GM18870 (cell line): ENCODE results near the gene TNIP1.
A peak's percentile ranks its signal among the peaks of the same experiment; 100 is the strongest.

ENCODE experiments used
- ATAC-seq: cut with Tn5 transposase; IDR thresholded peaks from one replicate; pipeline ENCODE4 v1.9.1; 2021; ENCODE audit warnings: moderate library complexity; ENCODE audit not compliant: unreplicated experiment

TNIP1 gene, protein sequence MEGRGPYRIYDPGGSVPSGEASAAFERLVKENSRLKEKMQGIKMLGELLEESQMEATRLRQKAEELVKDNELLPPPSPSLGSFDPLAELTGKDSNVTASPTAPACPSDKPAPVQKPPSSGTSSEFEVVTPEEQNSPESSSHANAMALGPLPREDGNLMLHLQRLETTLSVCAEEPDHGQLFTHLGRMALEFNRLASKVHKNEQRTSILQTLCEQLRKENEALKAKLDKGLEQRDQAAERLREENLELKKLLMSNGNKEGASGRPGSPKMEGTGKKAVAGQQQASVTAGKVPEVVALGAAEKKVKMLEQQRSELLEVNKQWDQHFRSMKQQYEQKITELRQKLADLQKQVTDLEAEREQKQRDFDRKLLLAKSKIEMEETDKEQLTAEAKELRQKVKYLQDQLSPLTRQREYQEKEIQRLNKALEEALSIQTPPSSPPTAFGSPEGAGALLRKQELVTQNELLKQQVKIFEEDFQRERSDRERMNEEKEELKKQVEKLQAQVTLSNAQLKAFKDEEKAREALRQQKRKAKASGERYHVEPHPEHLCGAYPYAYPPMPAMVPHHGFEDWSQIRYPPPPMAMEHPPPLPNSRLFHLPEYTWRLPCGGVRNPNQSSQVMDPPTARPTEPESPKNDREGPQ

DNA sequence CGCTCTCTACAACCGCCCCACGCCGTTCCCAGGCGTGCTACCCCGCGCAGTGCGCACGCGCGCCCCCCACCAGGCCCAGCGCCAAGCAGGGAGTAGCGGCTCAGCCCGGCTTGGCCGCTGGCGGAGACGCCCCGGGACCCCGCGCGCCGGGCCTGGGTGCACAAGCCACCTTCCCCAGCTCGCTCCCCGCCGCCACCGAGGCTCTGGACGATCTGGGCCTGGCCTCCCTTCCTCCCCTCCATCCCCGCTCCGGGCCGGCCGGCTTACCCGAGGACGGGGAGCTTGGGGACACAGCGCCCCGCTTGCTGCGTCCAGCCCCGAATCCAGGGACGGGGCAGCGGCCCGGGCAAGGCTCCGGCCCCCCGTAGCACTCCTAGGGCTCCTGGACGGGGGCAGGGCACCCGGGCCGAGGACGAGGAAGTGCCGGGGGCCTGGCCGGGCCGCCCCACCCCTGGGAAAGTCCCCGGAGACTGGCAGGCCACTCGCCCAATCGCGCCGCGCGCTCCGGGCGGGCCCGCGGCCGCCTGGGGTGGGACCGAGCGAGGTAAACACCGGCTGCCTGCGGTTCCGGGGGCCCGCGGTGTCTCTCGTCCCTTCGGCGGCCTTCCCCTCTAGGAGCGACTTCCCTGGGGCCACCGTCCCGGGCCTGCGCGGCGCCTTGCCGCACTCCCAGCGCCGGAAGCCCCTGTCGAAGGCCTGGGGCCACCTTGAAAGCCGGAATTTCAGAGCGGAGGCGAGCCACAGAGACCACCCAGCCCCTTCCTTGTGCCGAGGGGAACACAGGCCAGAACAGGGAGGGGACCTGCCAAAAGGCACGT, at the start of gene TNIP1:
TNIP1 (minus strand) TSS at position 422 of the 818 bp plus-strand sequence. CDS start 15,939 bp downstream, outside the sequence.
- peak; percentile 38 for ATAC-seq

DNA sequence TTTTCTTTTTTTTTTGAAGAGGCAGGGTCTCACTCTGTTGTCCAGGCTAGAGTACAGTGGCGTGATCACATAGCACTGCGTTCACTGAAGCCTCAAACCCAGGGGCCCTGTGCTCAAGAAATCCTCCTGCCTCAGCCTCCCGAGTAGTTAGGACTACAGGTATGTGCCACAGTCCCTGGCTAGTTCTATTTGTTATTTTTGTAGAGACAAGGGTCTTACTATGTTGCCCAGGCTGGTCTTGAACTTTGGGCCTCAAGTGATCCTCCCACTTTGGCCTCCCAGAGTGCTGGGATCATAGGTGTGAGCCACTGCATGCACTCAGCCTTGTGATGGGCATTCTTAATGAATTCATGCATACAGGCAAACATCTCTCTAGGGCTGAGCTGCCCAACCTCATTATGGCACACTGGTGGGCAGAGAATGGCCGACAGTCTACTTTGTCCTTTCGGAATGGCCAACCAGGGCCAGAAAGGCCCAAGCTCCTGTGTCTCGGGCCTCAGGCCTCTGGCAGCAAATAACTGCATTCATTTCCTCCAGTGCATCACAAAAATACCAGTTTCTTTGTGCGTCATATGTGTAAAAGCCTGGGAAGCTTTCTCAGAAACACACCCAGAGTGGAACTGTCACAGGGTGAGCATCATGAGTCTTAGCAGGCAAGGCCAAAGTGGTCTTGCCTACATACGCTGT, 49.5 kb upstream of the TNIP1 start:
- no peak for ATAC-seq

DNA sequence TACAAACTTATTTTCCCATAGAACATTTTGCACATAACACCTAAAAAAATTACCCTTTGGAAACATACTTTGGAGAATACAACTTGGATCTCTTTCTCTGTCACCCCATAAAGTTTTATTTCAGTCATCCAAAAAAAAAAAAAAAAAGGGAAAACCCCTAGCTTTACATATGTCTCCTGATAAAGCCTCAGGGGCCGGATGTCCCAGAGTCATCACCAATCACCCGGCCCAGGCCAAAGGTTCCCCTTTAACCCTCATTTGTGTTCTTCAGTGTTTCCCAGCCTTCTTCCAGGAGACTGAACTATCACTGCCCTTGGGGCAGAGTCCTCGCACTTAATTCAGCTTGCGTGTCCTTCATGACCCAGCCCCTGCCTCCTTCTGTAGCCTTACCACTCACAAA, 48.0 kb upstream of the TNIP1 start:
- ATAC-seq = no peak

DNA sequence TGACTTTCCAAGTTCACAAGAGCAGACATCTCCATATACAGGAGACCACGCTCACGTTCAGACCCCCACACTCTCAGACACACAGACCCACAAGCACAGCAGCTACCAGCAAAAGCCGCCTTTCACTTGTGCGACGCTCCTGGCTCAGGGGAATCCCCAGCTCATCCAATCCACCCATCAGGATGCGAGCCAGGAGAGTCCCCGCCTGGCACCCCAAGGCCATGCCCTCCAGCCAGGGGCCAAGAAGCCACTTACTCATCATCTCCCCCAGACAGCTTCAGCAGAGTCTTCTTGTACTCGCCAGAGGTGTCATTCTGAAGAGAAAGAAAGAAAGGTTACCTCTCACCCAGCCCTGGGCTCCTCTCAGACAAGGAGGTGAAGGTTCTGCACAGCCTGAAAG, 47.1 kb upstream of the TNIP1 start:
- ATAC-seq = no peak

DNA sequence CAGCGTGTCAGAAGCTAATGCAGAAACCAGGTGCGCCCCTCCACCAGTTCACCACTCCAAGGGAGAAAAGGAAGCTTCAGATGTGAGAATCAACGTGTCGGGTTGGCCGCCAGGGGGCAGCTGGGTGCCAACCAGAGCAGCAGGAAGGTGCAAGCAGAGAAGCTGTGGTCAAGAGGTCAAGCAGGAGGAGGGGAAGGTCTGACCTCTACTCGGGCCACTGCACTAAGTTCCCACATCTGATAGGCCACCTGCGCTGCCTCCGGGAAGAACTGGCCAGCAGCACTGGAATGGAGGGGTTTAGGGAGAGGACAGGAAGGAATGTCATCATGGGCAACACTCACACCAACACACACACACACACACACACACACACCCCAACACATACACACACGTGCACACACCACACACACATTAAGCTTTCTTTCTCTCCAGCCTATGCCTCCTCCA, 45.4 kb upstream of the TNIP1 start:
- peak; percentile 27 for ATAC-seq

DNA sequence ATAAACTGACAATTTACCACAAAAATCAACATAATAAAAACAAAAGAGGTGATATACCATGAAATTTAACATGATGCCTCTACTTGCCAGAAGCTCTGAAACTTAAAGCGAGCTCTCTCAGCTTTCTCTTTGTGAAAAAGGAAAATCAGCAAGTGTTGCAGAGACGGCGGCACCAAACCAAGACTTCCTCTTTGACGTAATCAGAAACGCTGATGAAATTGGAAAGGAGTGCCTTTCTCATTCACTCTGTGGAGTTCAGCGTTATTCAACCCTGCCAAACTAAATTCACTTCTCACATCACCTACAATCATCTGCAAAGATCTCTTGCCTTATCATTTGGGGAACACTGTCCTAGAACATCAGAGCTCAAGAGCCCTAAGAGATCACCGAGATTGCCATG, 44.6 kb upstream of the TNIP1 start:
- ATAC-seq = no peak

DNA sequence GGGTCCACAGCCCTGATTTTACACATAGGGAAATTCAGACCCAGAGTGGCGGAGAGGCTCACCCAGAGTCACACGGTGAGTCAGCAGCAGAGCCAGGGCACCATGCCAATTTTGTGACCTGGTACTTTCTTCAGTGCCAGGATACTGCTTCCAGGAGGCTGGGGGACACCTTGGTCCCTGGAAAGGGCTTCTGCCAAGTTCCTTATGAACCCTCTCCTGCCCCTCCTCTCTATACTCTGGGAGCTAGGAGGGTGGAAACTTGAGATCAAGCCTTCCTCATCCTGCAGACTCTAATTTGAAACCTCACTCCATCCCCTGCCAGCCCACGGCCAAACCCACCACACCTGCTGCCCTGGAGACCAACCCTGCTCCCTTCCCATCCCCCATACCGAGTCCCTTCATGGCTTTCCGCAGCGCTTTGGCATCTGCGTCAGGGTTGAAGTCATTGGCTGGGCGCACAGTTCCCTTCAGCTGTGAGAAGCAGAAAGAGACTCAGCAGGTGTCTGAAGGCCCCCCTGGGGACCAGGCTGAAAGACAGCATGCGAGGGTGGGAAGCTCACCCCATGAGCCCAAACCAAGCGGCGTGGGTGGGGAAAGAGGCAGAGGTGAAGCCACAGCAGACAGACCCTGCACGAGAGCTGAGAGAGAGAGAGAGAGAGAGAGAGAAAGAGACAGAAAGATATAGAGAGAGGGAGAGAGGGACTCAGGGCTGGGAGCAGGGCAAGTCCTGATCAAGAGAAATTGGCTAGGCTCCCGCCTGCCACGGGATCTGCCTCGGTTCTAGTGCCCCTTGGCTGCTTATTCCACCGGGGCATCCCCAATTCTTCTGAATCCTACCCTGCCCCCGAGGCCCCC, 43.3 kb upstream of the TNIP1 start:
- ATAC-seq = peak; percentile 72

DNA sequence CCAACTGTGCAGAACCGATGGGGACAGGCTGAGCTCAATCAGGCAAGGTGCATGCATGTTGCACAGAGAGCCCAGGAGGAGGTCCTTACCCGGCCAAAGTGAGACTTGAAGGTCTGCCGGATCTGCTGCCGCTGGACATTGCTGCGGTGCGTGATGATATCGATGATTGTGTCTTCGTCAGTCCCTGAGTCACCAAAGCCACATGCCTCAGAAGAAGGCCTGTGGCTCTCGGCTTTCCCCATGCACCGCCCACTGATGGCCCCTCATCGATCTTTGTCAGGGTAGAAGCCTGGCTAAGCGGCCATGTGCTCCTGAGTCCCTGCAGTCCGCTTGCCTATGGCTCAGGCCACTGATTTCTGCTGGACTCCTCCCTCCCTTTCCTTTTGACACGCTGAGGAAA, 42.0 kb upstream of the TNIP1 start:
- ATAC-seq = no peak

DNA sequence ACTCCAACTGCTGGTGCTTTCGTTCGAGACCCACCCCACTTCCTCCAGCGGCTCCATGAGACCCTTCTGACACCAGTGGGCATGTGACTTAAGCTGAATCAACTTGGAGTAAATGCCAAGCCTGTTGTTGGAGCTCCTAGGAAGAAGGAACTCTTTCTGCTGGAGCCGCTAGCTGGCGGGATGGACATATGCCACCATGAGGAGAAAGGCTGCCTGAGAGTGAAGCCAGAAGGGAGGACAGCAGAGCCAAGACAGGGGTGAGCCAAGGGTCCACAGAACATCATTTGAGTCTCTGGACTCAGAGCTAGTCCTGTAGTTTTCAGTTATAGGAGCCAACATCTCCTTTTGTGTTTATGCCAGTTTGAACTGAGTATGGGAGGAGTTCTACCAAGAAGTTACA, 40.8 kb upstream of the TNIP1 start:
- ATAC-seq = no peak

DNA sequence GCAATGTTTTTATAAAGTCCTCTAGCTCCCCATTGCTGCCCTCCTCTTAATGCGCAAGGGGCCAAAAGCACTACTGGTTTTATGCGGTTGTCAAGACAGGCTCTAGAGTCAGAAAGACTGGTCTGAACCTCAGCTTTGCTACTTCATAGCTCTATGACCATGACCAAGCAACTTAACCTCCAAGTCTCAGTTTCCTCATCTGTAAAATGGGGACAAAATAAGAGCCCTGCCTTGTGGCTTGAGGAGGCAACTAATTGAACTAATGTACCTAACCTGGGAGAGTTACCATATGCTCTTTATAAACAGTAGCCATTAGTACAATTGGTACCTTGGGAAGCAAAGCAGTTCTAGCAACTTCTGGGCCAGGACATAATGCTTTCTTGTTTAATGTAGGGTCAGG, 40.3 kb upstream of the TNIP1 start:
- ATAC-seq = no peak

DNA sequence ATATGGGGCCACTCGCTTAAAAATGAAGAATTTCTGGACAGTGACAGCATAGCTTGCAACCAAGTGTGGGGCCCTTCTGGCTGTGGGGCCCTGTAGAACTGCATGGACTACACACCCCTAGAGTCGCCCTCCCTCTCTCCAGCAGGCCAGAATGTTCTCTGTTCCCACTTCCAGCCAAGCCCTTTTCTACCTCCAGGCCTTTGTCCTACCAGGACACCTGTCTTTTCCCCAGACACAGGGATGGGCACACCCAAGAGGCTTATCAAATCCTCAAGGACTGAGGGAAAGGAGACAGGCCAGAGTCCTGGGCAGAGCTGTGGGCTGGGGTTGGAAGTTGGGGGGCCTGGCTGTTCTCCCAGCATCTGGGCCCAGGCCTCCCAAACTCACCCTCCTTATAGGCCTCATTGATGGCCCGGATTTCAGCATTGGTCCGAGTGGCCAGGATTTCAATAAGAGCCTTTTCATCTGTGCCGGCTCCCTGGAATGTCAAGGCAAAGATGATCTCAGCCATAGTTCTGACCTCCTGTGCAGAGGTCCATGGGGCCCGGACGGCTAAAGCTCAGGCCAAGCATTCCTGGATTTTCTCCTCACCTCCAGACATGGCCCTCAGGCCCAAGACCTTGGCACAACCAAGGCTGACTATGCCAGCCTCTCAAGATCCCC, 38.2 kb upstream of the TNIP1 start:
- no peak for ATAC-seq

DNA sequence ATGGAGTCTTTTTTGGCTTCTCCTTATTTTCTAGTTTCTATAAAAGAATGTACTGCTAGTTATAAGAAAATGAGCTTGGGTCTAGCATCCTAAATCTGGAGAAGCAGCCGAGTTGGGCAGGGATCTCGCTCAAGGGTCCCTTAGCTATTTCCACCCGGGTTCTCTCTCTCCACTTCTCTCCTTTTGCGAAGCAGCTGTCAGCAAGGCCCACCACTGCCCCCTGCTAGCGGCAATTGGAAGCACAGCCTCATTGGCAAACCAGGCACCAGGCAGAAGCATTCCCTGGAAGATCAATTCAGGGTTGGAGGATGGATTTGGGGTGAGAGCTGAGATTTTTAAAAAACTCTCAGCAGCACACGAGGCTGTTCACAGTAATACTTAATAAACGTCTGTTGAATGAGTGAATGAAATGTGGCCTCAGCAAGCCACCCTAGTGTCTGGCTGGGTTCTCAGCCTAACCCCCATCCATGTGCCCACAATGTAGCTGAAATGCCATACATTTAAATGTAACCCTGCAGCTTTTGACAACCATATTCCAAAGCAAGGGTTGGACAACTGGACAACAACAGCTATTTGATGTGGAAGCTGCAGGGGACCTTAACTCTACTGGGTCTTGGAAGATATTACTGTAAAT, 34.6 kb upstream of the TNIP1 start:
- no peak for ATAC-seq

DNA sequence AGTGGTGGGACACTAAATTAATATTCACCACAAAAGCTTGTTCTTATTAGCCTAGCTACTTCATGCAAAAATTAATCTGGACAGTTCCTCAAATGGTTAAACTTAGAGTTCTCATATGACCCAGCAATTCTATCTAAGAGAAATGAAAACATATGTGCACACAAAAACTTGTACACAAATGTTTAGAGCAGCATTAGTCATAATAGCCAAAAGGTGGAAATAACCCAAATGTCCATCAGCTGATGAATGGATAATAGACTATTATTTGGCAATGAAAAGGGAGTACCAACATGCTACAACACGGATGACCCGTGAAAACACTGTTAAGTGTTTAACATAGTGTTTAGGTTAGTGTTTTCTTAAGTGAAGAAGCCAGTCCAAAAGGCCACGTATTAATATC, 32.8 kb upstream of the TNIP1 start:
- ATAC-seq = no peak

DNA sequence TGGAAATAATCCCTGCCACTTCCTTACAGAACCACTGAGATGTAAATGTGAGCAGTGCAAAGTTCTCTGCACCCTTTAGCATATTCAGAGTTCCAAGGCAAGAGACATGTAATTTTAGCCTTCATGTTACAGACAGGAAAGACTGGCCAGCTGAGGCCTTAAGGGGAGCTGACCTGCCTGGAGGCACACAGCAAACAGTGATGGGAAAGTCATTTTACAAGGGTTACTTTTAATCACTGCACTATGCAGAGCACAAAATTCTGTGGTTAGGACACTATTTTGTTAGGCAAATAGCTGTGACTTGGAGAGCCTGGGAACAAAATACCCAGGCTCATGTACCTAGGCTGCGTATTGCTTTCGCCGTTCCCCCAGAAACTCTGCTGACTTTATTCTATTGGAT, 30.2 kb upstream of the TNIP1 start:
- no peak for ATAC-seq

DNA sequence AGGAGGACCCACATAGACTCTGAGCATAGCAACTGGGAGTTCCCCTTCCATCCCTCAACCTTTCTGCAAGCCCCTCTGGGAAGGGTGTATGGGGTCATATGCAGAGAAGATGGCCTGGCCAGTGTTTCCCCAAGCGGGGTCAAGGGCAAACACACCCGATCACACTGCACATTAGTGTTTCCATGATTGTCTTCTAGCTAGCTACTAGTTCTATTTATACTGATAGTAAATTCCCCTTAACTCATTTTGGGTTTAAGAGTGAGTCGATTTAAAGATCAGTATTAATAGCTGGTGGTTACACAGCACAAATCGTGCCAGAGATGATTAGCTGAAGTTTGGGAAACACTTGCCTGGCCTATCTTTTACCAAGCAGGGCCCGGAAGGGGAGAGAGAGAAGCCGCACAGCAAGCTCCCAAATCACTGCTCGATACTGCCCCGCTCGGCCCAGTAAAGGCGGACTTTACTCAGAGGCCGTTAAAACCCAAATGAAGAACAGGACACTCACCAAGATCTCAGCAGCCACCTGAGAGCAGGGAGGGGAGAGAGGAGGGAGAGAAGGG, 29.4 kb upstream of the TNIP1 start:
- peak; percentile 41 for ATAC-seq

DNA sequence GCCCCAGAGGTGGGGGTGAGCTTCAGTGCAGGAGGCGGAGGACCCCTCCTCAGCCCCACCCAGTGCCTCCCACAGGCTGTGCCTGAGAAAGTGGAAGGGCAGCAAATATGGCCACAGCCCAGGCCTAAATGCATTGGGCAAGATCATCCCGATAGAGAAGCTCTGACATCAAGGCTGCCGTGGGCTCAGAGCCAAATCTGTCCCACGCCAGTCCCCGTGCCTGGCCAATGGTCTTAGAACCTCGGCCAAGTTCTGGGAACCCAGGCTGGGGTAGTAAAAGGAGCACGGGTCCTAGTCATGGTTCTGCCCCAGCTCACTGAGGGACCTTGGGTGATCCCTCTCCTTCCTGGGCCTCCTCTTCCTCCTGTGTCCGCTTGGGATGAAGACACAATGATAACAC, 27.7 kb upstream of the TNIP1 start:
- no peak for ATAC-seq

DNA sequence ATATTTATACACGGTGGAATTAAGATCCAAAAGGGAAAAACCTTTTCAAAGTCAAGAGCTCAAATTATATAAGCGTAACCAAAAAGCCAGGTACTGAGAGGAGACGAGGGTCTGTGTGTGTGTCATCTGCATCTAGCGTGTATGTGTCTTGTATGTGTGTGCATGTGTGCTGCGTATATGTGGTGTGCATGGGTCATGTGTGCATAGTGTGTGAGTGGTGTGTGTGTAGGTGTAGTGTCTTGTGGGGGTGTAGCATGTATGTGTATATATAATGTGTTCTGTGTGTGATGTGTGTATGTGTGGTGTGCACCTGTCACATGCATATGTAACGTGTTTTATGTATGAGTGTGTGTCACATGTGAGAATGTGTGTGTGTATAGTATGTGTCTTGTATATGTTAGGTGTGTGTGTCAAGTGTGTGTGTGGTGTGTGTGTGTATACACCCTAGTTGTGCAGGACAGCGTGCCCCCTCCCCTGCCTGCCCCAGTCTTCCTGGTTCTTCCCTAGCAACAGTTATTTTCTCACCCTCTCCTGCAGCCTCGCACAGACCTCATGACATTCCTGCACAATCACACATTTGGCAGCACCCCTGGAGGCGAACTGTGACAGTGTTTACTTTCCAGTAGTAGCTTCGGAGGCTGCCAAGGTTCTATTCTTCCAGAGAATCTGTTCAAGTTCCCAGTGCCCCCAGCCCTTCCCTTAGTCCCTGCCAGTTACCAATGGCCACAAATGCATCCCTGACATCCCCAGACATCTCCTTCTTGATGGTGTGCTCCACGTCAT, 27.1 kb upstream of the TNIP1 start:
- no peak for ATAC-seq

DNA sequence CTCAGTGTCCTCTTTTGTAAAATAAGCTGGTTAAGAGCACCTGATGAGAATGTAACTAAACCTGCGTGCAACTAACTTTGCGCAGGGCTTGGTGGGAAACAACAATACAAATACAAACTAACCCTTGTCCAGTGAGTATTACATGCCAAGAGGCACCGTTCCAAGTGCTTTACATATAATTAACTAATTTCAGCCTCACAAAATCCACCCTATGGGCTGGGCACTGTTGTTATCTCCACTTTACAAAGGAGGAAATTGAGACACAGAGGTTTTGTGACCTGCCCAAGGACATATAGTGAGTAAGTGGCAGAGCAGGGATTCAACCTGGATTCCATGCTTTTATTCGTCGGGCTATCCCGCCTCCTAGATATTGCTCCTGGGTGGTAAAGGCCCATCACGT, 26.2 kb upstream of the TNIP1 start:
- ATAC-seq = no peak
